Smooth muscle cell (in vitro differentiated cells): ENCODE data around the gene PID1. TPM values are rescaled to one million over a fixed set of nuclear protein-coding genes. Genes with fewer than 3 reads are reported as not detected.

Source experiments
- DNase-seq: peaks from one replicate; lab custom pipeline; 2025; ENCODE audit not compliant: unreplicated experiment; lab: John Stamatoyannopoulos, UW
- H2AFZ ChIP-seq: fragments of 200-600 bp; sonication (generic); 2 replicates; pipeline ENCODE4 v1.6.0; 2016; ENCODE audit warnings: antibody characterized with exemption, low read depth, mild to moderate bottlenecking
- H3F3A ChIP-seq: fragments of 200-600 bp; sonication (generic); 2 replicates; pipeline ENCODE4 v1.6.0; 2017; ENCODE audit warnings: antibody characterized with exemption, low read depth
- H3K27ac ChIP-seq: fragments of 200-600 bp; sonication (generic); 2 replicates; pipeline ENCODE4 v1.5.1; 2016; ENCODE audit warnings: low read depth, mild to moderate bottlenecking
- H3K27me3 ChIP-seq: fragments of 200-600 bp; sonication (generic); 2 replicates; pipeline ENCODE4 v1.6.1; 2016; ENCODE audit warnings: low read depth, mild to moderate bottlenecking
- H3K36me3 ChIP-seq: fragments of 200-600 bp; sonication (generic); 2 replicates; pipeline ENCODE4 v1.5.1; 2016; ENCODE audit warnings: low read depth
- H3K4me1 ChIP-seq: fragments of 200-600 bp; sonication (generic); 2 replicates; pipeline ENCODE4 v1.5.1; 2016; ENCODE audit warnings: low read depth
- H3K4me2 ChIP-seq: fragments of 200-600 bp; sonication (generic); 2 replicates; pipeline ENCODE4 v1.6.0; 2016; ENCODE audit warnings: mild to moderate bottlenecking
- H3K4me3 ChIP-seq: fragments of 200-600 bp; sonication (generic); 2 replicates; pipeline ENCODE4 v1.5.1; 2016; ENCODE audit warnings: mild to moderate bottlenecking
- H3K79me2 ChIP-seq: fragments of 200-600 bp; sonication (generic); 2 replicates; pipeline ENCODE4 v1.6.0; 2016; ENCODE audit warnings: low read depth, mild to moderate bottlenecking
- H3K9ac ChIP-seq: fragments of 200-600 bp; sonication (generic); 2 replicates; pipeline ENCODE4 v1.6.0; 2016; ENCODE audit warnings: low read depth
- H3K9me3 ChIP-seq: fragments of 200-600 bp; sonication (generic); replicated peaks from 2 replicates; pipeline ENCODE4 v1.5.1; 2016; ENCODE audit warnings: low read depth
- H4K20me1 ChIP-seq: fragments of 200-600 bp; sonication (generic); 2 replicates; pipeline ENCODE4 v1.6.0; 2016; ENCODE audit warnings: low read depth
- CTCF ChIP-seq: fragments of 200-600 bp; sonication (generic); IDR thresholded peaks from 2 replicates; pipeline ENCODE4 v1.5.1; 2017; ENCODE audit warnings: borderline replicate concordance, mild to moderate bottlenecking, antibody characterized with exemption; ENCODE audit not compliant: insufficient read depth, poor library complexity, severe bottlenecking
- WGBS: methylation state at CpG from one replicate; pipeline ENCODE4 v1.1.7; 2016; ENCODE audit warnings: low lambda C conversion rate; 5-methylcytosine and 5-hydroxymethylcytosine counted together
- polyA plus RNA-seq: library from polyadenylated mRNA; unstranded; fragments of >200 nt; fragmentation: Nextera tagmentation; extraction: Ambion mirVana; gene quantifications from 2 replicates; pipeline ENCODE4 v1.2.1, GENCODE V29; 2016
- total RNA-seq: library from RNA; depleted of rRNA; stranded (reverse); fragments of >200 nt; gene quantifications from 2 replicates; pipeline ENCODE4 v1.2.3, GENCODE V29; 2014

PID1 gene
- total and polyA plus RNA-seq, 2 experiments from 2014 or later = 18.1 to 45.3 TPM

- no peaks in the 10 kb centered on the region for H3K4me1 ChIP-seq
- peaks cover 20% of the 10 kb centered on the region for H3K36me3 ChIP-seq
- no peaks in the 10 kb centered on the region for H3K27me3 ChIP-seq
- DNase-seq = no peak
- peaks cover 90% of the 10 kb centered on the region for H3K79me2 ChIP-seq
- H3K4me3 ChIP-seq = no peak overlapping the region
- H3K9me3 ChIP-seq = no peaks in the 10 kb centered on the region
- H3F3A ChIP-seq = no peaks in the 10 kb centered on the region
- H2AFZ ChIP-seq = no peak overlapping the region
- WGBS = 94% methylated on average over 1 of the region's 1 CpG
- H3K4me2 ChIP-seq = no peak overlapping the region
- H3K9ac ChIP-seq = no peak overlapping the region
- H3K27ac ChIP-seq = no peak overlapping the region
- no peak for TF ChIP-seq CTCF
- peaks cover 16% of the 10 kb centered on the region for H4K20me1 ChIP-seq
These were observed 9.5 kb downstream of the PID1 start for GRCh38 chr2:229261599-229261998.

GRCh38 chr2:229261076-229261475 lies 10.0 kb downstream of the PID1 start:
- Histone ChIP-seq H3F3A (no peaks in the 10 kb centered on the region), H3K9me3 (no peaks in the 10 kb centered on the region), H3K4me3 (no peak overlapping the region), H3K27ac (no peak overlapping the region), H3K79me2 (peaks cover 86% of the 10 kb centered on the region), H3K4me1 (no peaks in the 10 kb centered on the region), H2AFZ (no peak overlapping the region), H3K4me2 (no peak overlapping the region), H3K36me3 (peaks cover 20% of the 10 kb centered on the region), H3K27me3 (no peaks in the 10 kb centered on the region), H3K9ac (no peak overlapping the region), H4K20me1 (peaks cover 21% of the 10 kb centered on the region)
- no peak for TF ChIP-seq CTCF
- no peak for DNase-seq
- WGBS = 82% methylated on average over 3 of the region's 3 CpGs

- Histone ChIP-seq H2AFZ (no peak overlapping the region), H3K27me3 (no peaks in the 10 kb centered on the region), H3F3A (no peaks in the 10 kb centered on the region), H3K9me3 (no peaks in the 10 kb centered on the region), H3K36me3 (peaks cover 20% of the 10 kb centered on the region), H3K9ac (no peak overlapping the region), H3K4me1 (no peaks in the 10 kb centered on the region), H3K4me2 (no peak overlapping the region), H3K27ac (no peak overlapping the region), H3K79me2 (peaks cover 81% of the 10 kb centered on the region), H4K20me1 (peaks cover 37% of the 10 kb centered on the region), H3K4me3 (no peak overlapping the region)
- TF ChIP-seq CTCF = no peak
- 90% methylated on average over 2 of the region's 2 CpGs for WGBS
- no peak for DNase-seq
These were observed 13.1 kb downstream of the PID1 start for GRCh38 chr2:229257985-229258384.

GRCh38 chr2:229256376-229256775 lies 14.7 kb downstream of the PID1 start:
- no peak for DNase-seq
- Histone ChIP-seq H3K79me2 (peaks cover 81% of the 10 kb centered on the region), H3K4me3 (no peak overlapping the region), H3K9ac (no peak overlapping the region), H3K9me3 (no peaks in the 10 kb centered on the region), H3K27me3 (no peaks in the 10 kb centered on the region), H3K36me3 (peaks cover 11% of the 10 kb centered on the region), H3K4me1 (no peaks in the 10 kb centered on the region), H4K20me1 (peaks cover 50% of the 10 kb centered on the region), H2AFZ (no peak overlapping the region), H3K4me2 (no peak overlapping the region), H3F3A (no peaks in the 10 kb centered on the region), H3K27ac (no peak overlapping the region)
- TF ChIP-seq CTCF = no peak
